Raji (cell line): ENCODE results near the gene GABRB2.

Experiments
- POLR2A ChIP-seq: IDR thresholded peaks from 2 replicates; pipeline ENCODE4 v1.6.1; 2011; ENCODE audit warnings: low read depth, low read length, control low read depth; ENCODE audit not compliant: insufficient read depth

GABRB2 gene

GRCh38 chr5:161507591-161507990 is 38.9 kb downstream of the GABRB2 start:
- no peak for TF ChIP-seq POLR2A

DNA sequence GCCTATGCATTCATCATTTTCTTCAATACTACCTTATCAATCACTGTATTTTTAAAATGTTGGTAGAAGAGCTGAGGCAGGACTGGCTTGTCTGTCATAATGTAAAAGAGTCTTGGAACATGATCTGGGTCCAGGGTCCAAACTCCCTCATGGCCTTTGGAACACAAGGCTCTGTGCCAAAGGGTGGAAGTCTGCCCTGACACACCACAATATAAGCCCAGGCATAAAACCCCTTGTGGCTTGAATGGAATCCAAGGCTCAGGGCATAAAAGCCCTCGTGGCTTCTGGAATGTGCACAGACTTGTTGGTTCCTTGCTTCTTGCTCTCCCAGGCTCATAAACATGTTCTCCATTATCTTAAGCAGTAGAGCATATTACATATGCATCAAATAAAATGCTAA is 48.0 kb downstream of the GABRB2 start:
- no peak for TF ChIP-seq POLR2A

GRCh38 chr5:161483721-161484120 is 62.8 kb downstream of the GABRB2 start:
- no peak for TF ChIP-seq POLR2A

- TF ChIP-seq POLR2A, result no peak
Observed at GRCh38 chr5:161481922-161482321, 64.6 kb downstream of the GABRB2 start.

DNA sequence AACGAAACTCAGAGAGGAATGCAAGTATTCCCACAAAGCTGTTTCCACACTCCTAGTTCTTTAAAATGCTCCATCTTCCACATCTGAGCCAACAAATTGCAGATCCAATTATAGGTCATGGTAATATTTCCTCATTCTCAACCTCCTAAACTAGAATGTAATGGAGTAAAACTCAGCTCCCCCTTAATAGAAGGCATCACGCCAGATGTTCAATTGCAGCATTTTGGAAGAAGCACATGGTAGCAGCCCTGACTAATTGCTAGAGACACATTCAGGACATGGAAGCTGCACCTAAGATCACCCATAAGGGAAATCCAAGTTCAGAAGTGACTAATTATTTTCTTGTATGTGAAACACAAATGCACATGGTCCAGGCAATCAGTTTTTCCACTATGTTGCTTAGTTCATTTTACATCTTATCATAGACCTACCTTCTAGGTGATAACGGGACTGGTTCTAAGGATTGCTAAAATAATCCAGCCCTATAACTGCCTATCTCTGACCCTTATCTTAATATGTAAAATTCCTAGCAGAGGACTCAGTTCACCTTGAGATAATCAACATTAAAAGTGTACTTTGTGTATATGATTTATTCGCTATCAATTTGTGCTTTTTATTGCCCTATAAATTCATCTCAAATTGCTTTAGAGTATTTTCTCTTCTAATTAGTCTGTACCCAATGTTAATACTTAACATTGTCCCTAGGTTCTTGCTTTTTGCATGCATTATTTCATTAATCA is 75.1 kb downstream of the GABRB2 start:
- TF ChIP-seq POLR2A, result no peak

GRCh38 chr5:161467703-161468102 is 78.8 kb downstream of the GABRB2 start:
- no peak for TF ChIP-seq POLR2A

- no peak for TF ChIP-seq POLR2A
Observed at GRCh38 chr5:161460741-161461140, 85.8 kb downstream of the GABRB2 start.

DNA sequence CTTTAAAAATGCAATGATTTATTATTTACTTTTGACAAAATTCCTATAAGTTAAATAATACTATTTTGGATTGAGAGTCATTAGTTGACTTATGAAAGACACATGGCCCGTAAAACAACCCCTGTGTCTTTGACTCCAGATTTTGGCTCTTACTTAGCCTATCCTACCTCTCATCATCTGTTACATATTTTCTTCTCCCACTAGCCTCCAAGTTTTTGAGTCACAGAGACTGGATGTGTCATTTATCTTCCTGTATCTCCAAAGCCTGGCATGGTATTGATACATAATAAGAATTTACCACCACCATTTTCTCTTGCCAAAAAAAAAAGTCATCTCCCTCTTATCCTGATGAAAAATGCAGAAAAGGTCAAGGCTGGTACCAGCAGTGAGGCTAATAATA is 99.9 kb downstream of the GABRB2 start:
- TF ChIP-seq POLR2A, result no peak

GRCh38 chr5:161442471-161442870 is 104.1 kb downstream of the GABRB2 start:
- TF ChIP-seq POLR2A, result no peak

DNA sequence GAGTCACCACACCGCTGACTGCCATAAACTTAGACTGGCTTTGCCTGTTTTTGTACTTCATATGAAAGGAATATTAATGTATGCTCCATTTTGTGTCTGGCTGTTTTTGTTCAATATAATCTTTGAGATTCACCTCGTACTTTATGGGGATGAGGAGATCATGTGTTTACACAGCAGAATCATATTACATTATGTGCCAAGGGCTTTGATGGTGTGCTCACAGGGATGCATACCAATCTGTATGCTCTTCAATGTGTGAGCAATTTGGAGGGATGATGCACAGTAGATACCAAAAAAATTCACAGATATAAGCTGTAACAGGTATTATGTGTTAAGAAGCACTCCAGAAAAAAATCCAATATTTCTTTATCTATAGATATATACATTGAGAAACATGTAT is 113.7 kb downstream of the GABRB2 start:
- no peak for TF ChIP-seq POLR2A

DNA sequence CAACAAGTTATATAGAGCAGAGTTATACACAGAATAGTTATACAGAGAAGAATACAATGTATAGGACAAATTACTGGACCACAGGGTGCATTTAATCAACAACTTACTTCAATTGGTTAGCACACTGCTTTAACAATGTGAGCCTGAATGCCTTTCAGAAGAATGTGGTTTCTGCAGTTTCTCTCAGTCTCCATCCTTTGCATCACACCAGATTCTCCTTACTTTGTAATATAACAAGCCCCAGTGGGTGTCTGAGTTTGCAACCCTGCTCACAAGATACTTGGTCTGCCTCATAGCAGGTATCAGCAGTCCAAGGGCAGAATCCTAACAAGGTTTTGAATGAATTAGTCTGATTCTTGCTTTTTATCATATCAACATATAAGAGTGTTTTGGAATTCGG is 114.6 kb downstream of the GABRB2 start:
- TF ChIP-seq POLR2A, result no peak

GRCh38 chr5:161421067-161421466 is 125.5 kb downstream of the GABRB2 start:
- TF ChIP-seq POLR2A, result no peak

- no peak for TF ChIP-seq POLR2A
Observed at GRCh38 chr5:161420521-161420920, 126.0 kb downstream of the GABRB2 start.

- no peak for TF ChIP-seq POLR2A
Observed at GRCh38 chr5:161414896-161415295, 131.6 kb downstream of the GABRB2 start.

DNA sequence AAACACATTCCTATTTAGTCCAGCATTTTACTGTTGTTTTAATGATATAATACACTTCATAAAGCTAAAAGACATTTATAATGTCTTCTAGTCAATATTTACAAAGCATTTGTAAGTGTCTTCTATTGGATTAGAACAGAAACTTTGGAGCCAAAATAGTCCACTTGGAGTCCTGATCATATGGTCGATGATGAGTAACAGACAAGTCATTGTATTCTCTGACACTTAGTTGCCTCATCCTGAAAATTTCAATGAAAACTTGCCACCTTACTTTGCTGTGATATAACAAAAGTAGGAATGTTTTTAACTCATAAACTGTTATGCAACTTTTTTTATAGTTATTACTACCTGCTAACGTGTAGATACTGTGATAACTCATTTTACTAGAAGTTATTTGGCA is 132.5 kb downstream of the GABRB2 start:
- TF ChIP-seq POLR2A, result no peak

DNA sequence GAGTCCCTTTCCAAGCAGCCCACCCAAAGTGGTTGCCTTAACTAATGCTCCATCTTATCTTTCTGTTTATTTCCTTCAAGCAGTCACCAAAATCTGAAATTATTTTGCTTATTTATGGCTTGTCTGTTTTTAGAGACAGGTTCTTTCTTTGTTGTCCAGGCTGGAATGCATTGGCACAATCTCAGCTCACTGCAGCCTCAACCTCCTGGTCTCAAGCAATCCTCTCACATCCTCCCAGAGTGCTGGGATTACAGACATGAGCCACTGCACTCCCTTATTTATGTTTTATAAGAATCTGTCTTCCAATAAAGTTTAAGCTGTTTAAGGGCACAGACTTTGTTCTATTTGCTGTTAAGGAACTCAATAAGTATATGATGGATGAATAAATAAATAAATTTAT is 133.7 kb downstream of the GABRB2 start:
- TF ChIP-seq POLR2A, result no peak

DNA sequence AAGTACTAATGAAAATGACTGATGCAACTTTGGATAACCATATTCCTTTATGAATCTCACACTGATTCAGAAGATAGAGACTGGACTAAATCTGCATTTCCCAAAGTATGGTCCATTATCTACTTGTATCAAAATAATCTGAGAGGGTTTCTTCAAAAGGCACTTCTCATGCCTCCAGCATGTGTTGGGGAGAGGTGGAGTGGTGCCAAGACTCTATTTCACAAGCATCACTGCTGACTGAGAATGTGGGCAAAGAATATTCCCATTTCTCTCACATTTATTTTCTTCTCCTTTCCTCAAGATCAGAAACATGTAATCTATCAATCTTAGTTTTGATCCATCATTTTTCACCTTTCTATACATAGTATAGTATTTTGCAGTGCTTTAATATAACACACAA is 135.4 kb downstream of the GABRB2 start:
- no peak for TF ChIP-seq POLR2A
